Measurements from ENCODE around the gene CD84. TPM values are rescaled to one million over a fixed set of nuclear protein-coding genes. Genes with fewer than 3 reads are reported as not detected.
"Not testable (repeated sequence)": the region's sequence is repeated elsewhere in the genome, so short reads cannot be mapped to it uniquely, and the experiment has no call there.

CD84 gene
- total RNA-seq, 2 experiments from 2014 or later, result 22.2 to 23.4 TPM

- H2AFZ ChIP-seq (ENCODE audit: low read length), result no peak overlapping the region
- POLR2A ChIA-PET, result interaction anchor here (0.6 to 1.5 kb wide), 4 partner anchors 8 to 116 kb away, joined by 3 to 6 read pairs (median 4); partner anchors contain the start of gene SLAMF6
- H3K79me2 ChIP-seq (ENCODE audit: insufficient read depth, low read depth, low read length), result peaks cover 16% of the 10 kb centered on the region; the same call in 1 of the 2 replicates
Observed at GRCh38 chr1:160567341-160567740, 12.0 kb downstream of the CD84 start.

GRCh38 chr1:160565564-160565963 lies 13.7 kb downstream of the CD84 start:
- peaks cover 26% of the 10 kb centered on the region; the same call in 1 of the 2 replicates for H3K79me2 ChIP-seq (ENCODE audit: insufficient read depth, low read depth, low read length)
- no peaks in the 10 kb centered on the region for H3K9me2 ChIP-seq (ENCODE audit: insufficient read depth, low read length)
- no peak overlapping the region for H3K4me3 ChIP-seq (ENCODE audit: low read depth, low read length, poor library complexity, severe bottlenecking)
- peak overlapping the region; percentile 11 for H3K27ac ChIP-seq (ENCODE audit: low read depth, low read length, poor library complexity, severe bottlenecking)
- H4K20me1 ChIP-seq (ENCODE audit: insufficient read depth, low read length), result no peaks in the 10 kb centered on the region
- intact Hi-C loops (cut with micrococcal nuclease; ENCODE audit: unreplicated experiment), result no loop called here
- H2AFZ ChIP-seq (ENCODE audit: low read length), result no peak overlapping the region
- POLR2A ChIA-PET, result interaction anchor here (0.7 to 3.0 kb wide), 5 partner anchors 8 to 42 kb away, joined by 4 to 24 read pairs (median 5); partner anchors contain the start of gene SLAMF6
- BruUV-seq (replicated peaks), result no TSS peak
- H3K4me1 ChIP-seq (ENCODE audit: insufficient read depth, low read length, poor library complexity, severe bottlenecking), result peaks cover 62% of the 10 kb centered on the region
- peaks cover 21% of the 10 kb centered on the region; the same call in 1 of the 2 replicates for H3K9me3 ChIP-seq (ENCODE audit: low read length)
- peak overlapping the region; percentile 15; the same call in 1 of the 2 replicates for H3K4me2 ChIP-seq (ENCODE audit: low read length)
- DNase-seq (ENCODE audit: low spot score), result no peak
- no peak for TF ChIP-seq EZH2phosphoT487 (IDR thresholded peaks at IDR 0.05; ENCODE audit: borderline replicate concordance, low read depth, low read length)
- no peak for TF ChIP-seq CTCF (conservative IDR thresholded peaks at IDR 0.05; ENCODE audit: low read length)
- peaks cover 61% of the 10 kb centered on the region for H3K36me3 ChIP-seq (ENCODE audit: insufficient read depth, low read length)
- CTCF ChIA-PET (ENCODE audit: unreplicated experiment), result no interaction called here

More at GRCh38 chr1:160567341-160567740, 12.0 kb downstream of the CD84 start:
- Histone ChIP-seq H3K9me2 (ENCODE audit: insufficient read depth, low read length) (no peaks in the 10 kb centered on the region), H3K27ac (ENCODE audit: low read depth, low read length, poor library complexity, severe bottlenecking) (no peak overlapping the region), H3K4me3 (ENCODE audit: low read depth, low read length, poor library complexity, severe bottlenecking) (no peak overlapping the region), H3K9me3 (ENCODE audit: low read length) (peaks cover 21% of the 10 kb centered on the region; the same call in 1 of the 2 replicates), H3K4me1 (ENCODE audit: insufficient read depth, low read length, poor library complexity, severe bottlenecking) (peaks cover 60% of the 10 kb centered on the region), H4K20me1 (ENCODE audit: insufficient read depth, low read length) (no peaks in the 10 kb centered on the region), H3K4me2 (ENCODE audit: low read length) (0 out of 2 replicates have a peak overlapping the region, but pooled peaks have one; percentile 47), H3K36me3 (ENCODE audit: insufficient read depth, low read length) (peaks cover 61% of the 10 kb centered on the region)
- TF ChIP-seq EZH2phosphoT487 (IDR thresholded peaks at IDR 0.05; ENCODE audit: borderline replicate concordance, low read depth, low read length) (no peak), CTCF (conservative IDR thresholded peaks at IDR 0.05; ENCODE audit: low read length) (no peak)
- no peak for DNase-seq (ENCODE audit: low spot score)
- intact Hi-C loops (cut with micrococcal nuclease; ENCODE audit: unreplicated experiment), result no loop called here
- BruUV-seq (replicated peaks), result no TSS peak
- CTCF ChIA-PET (ENCODE audit: unreplicated experiment), result no interaction called here

- H3K4me3 ChIP-seq (ENCODE audit: low read depth, low read length, poor library complexity, severe bottlenecking); H3K9me2 ChIP-seq (ENCODE audit: insufficient read depth, low read length); intact Hi-C loops (cut with micrococcal nuclease; ENCODE audit: unreplicated experiment); BruUV-seq (replicated peaks); CTCF ChIA-PET (ENCODE audit: unreplicated experiment); H2AFZ ChIP-seq (ENCODE audit: low read length); DNase-seq (ENCODE audit: low spot score); H4K20me1 ChIP-seq (ENCODE audit: insufficient read depth, low read length); H3K27ac ChIP-seq (ENCODE audit: low read depth, low read length, poor library complexity, severe bottlenecking); H3K4me2 ChIP-seq (ENCODE audit: low read length): not testable (repeated sequence)
- H3K9me3 ChIP-seq (ENCODE audit: low read length), result peaks cover 38% of the 10 kb centered on the region; the same call in 1 of the 2 replicates
- peaks cover 71% of the 10 kb centered on the region for H3K36me3 ChIP-seq (ENCODE audit: insufficient read depth, low read length)
- H3K4me1 ChIP-seq (ENCODE audit: insufficient read depth, low read length, poor library complexity, severe bottlenecking), result peaks cover 40% of the 10 kb centered on the region
- H3K79me2 ChIP-seq (ENCODE audit: insufficient read depth, low read depth, low read length), result peaks cover 32% of the 10 kb centered on the region; the same call in 1 of the 2 replicates
- POLR2A ChIA-PET, result interaction anchor here (1.6 to 3.0 kb wide), 3 partner anchors 10 to 14 kb away, joined by 6 to 24 read pairs (median 8); no protein-coding TSS in a partner anchor
Observed at GRCh38 chr1:160563230-160563629, 16.1 kb downstream of the CD84 start.

GRCh38 chr1:160562745-160563144 lies 16.6 kb downstream of the CD84 start:
- Histone ChIP-seq H3K79me2 (ENCODE audit: insufficient read depth, low read depth, low read length) (peaks cover 36% of the 10 kb centered on the region; the same call in 1 of the 2 replicates), H3K36me3 (ENCODE audit: insufficient read depth, low read length) (peaks cover 76% of the 10 kb centered on the region), H3K9me3 (ENCODE audit: low read length) (peaks cover 38% of the 10 kb centered on the region; the same call in 1 of the 2 replicates), H3K4me1 (ENCODE audit: insufficient read depth, low read length, poor library complexity, severe bottlenecking) (peaks cover 35% of the 10 kb centered on the region)
- H4K20me1 ChIP-seq (ENCODE audit: insufficient read depth, low read length); H3K27ac ChIP-seq (ENCODE audit: low read depth, low read length, poor library complexity, severe bottlenecking); BruUV-seq (replicated peaks); H3K9me2 ChIP-seq (ENCODE audit: insufficient read depth, low read length); H2AFZ ChIP-seq (ENCODE audit: low read length); H3K4me3 ChIP-seq (ENCODE audit: low read depth, low read length, poor library complexity, severe bottlenecking); H3K4me2 ChIP-seq (ENCODE audit: low read length); CTCF ChIA-PET (ENCODE audit: unreplicated experiment); DNase-seq (ENCODE audit: low spot score); intact Hi-C loops (cut with micrococcal nuclease; ENCODE audit: unreplicated experiment): not testable (repeated sequence)
- POLR2A ChIA-PET, result interaction anchor here (1.6 kb wide), 1 partner anchor 14 kb away, joined by 6 read pairs; no protein-coding TSS in a partner anchor

Data from OCI-LY7 (cell line).